Epithelial cell of proximal tubule (primary cell): ENCODE data around the gene AGPAT4. TPM values are rescaled to one million over a fixed set of nuclear protein-coding genes. Genes with fewer than 3 reads are reported as not detected.
"Not testable (repeated sequence)": the region's sequence is repeated elsewhere in the genome, so short reads cannot be mapped to it uniquely, and the experiment has no call there.

Experiments
- DNase-seq: peaks from one replicate; pipeline ENCODE4 v3.0.0-alpha.2; 2011; ENCODE audit warnings: low read depth
- H3K4me3 ChIP-seq: 2 replicates; pipeline ENCODE4 v1.5.1; 2011; ENCODE audit warnings: low read depth, mild to moderate bottlenecking, low read length
- total RNA-seq: library from RNA; depleted of rRNA; stranded (reverse); fragments of >200 nt; gene quantifications from 2 replicates; pipeline ENCODE4 v1.2.3, GENCODE V29; 2015
- TF ChIP-seq, protein P1 (sequence below): conservative IDR thresholded peaks from 2 replicates; pipeline ENCODE4 v1.5.1; 2012; ENCODE audit warnings: low read depth, mild to moderate bottlenecking, low read length

AGPAT4 gene
- total RNA-seq, 1 donor from 2014 or later = 12.2 TPM

DNA sequence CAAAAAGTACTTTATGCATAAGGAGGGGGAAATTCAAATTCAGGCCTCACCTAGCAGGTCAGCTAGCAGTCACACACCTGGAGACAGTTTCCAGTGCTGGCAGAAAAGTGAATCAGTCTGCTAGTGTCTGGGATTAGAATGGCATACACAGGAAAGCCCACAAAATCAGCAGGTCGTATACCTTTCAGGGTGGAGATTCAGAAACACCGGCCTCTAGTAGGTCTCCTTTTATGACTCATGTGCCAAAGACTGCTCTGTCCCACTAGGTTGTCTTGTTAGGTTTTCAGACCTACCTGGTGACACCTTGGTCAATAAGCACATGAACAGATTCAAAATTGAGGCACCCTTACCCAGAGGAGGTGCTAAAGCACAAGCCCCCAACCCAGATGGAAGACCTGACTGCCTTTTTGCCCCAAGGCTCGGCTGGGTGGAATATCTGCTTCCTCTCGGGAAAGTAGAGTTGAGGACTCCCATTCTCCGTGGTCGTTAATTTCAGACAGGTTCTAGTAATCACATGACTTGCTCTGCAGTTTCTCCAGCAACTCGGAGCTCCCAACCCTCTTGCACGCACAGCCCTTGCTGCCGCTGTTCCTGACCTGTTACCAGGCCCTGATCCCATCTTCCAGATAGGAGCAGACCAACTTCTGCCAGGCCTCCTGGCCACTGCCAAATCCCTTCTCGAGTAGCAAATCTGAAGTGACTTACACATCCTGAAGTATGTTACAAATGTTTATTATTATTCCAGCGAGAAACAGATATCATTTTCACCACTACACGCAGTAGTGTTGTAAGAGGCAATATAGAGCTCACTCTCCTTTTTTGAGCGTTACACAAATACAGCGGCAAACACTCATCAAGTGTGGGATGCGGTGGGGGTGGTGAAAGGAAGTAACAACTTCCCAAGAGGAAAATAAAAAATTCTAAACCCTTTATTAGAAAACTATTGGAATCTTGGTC is 46.6 kb downstream of the AGPAT4 start:
- no peak for DNase-seq
- TF ChIP-seq, protein P1, sequence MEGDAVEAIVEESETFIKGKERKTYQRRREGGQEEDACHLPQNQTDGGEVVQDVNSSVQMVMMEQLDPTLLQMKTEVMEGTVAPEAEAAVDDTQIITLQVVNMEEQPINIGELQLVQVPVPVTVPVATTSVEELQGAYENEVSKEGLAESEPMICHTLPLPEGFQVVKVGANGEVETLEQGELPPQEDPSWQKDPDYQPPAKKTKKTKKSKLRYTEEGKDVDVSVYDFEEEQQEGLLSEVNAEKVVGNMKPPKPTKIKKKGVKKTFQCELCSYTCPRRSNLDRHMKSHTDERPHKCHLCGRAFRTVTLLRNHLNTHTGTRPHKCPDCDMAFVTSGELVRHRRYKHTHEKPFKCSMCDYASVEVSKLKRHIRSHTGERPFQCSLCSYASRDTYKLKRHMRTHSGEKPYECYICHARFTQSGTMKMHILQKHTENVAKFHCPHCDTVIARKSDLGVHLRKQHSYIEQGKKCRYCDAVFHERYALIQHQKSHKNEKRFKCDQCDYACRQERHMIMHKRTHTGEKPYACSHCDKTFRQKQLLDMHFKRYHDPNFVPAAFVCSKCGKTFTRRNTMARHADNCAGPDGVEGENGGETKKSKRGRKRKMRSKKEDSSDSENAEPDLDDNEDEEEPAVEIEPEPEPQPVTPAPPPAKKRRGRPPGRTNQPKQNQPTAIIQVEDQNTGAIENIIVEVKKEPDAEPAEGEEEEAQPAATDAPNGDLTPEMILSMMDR = no peak
- no peak overlapping the region for H3K4me3 ChIP-seq

DNA sequence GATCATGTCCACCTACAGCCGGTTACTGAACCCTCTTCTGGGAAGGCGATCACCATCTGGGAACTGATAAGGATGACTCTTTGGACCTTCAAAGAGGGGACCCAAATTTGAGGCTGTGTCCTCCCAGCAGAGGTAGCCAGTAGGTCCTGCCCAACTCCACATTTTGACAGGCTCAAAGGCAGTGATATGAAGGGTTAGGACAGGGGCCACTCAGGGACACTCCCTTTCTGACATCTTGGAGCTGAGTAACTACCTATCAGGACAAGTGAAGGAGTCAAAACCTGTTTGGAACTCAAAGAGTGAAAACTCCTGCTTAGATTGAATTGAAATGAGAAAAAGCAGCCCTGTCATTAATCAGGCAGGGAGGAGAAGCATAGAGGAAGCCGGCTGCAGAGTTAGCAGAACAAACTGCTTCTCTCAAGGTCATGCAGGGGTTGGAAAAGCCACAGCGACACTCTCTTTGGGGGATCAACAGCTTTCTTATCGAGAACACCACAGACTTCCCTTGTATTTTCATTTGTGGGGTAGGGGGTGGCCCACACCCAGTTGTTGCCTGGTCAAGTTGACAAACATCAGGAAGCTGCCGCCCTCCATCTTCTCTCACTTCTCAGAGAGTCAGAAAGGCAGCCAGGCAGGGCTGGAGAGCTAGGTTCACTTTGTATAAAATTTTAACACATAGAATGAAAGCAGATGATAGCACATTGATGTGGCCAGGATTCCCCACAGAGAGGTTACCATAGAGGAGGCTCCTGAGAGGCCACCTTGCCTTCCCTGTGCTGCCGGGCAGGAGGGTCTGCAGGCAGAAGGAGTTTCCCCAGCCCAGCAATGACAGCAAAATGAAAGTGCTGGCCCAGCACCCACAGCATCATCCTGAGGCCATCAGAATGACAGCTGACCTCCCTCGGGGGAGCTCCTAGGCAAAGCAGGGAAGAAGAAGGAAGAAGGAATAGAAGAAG is 47.6 kb downstream of the AGPAT4 start:
- TF ChIP-seq, protein P1 = no peak
- no peak overlapping the region for H3K4me3 ChIP-seq
- no peak for DNase-seq

DNA sequence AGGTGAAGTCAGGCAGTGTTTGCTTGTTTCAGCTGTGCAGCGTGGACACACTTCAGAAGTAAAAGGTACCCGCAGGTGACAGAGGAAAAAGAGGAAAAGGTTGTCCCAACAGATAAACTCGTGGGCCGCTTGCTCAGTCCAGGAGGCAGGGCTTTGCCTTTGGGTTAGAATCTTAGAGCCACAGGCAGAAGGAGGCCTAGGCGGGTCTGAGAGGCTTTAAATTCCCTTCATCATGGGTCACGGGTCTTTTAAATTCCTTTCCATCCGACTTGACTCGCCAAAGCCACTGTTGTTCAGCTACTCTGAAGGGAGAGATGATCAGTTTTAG is 48.2 kb downstream of the AGPAT4 start:
- no peak overlapping the region for H3K4me3 ChIP-seq
- TF ChIP-seq, protein P1 = no peak
- DNase-seq = no peak

DNA sequence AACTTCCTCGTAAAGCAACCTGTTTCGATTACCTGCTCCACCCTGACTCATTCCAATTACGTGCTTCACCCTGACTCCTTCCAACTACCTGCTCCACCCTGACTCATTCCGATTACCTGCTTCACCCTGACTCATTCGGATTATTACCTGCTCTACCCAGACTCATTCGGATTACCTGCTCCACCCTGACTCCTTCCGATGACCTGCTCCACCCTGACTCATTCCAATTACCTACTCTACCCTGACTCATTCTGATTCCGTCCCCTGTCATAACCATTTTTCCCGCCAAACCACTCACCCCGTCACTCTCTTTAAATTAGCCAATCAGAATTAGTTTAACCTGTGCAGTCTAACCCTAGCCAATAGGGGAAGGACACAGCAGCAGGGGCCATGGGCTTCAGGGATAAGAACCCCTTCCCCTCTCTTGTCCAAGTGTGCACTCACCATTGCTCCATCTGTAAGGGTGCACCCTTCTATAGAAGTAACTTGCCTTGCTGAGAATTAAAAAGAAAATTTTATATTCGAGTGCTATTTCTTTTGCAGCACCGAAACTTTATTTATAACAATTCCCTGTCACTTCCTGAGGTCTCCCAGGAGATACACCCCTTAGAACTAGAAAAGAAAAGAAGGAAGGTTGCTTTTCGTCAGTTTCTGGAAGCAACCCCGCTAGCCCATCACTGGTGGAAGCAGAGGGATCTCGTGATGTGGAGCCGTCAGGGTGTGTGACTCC is 48.7 kb downstream of the AGPAT4 start:
- not testable (repeated sequence) for DNase-seq

DNA sequence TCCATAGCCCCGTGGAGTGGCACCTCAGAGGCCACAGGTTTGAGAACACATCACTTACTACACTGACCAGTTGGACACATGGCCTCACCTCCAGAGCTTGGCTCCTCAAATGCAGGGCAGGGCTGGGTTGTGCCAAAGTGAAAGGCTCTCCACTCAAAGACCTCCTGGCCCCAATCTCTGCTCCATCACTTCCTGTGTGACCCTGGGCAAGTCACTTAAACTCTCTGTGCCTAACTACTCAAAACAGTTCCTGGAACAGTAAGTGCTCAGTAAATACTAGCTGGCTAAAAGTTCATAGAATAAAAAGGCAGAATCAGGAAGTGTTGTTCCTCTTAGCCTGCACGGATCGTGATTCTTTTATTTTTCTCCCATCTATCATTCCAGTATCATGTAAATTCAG is 50.2 kb downstream of the AGPAT4 start:
- TF ChIP-seq, protein P1 = no peak
- DNase-seq = no peak
- no peak overlapping the region for H3K4me3 ChIP-seq

More for the DNA sequence above, 48.7 kb downstream of the AGPAT4 start:
- not testable (repeated sequence) for H3K4me3 ChIP-seq

DNA sequence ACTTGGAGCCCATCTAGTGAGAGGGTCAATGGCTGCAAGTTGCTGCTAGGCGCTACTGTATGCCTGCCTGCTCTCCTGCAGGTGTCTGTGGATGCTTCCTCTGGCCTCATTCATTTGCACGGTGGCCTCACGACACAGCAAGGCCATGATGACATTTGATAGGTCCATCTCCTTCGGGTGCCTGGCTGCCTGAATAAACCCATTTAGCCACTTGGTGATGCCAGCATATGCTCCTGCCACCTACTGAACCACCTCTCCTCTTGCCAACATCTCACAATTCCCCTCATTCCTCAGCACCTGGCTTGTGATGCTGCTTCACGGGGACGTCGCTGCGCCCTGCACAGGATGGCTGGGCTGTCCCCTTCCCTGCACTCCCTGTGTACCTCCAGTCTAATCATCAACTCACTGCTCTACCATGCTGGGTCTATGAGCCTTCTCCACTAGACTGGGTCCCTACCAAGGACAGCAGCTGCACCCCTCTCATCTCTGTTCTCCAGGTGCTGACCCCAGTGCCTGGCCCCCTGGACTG is 51.1 kb downstream of the AGPAT4 start:
- TF ChIP-seq, protein P1 = no peak
- no peak overlapping the region for H3K4me3 ChIP-seq
- DNase-seq = no peak
